Vagina (tissue), 2 donors: ENCODE data around the gene SERPINA9.

Experiments used
- CTCF ChIP-seq, 3 experiments: fragments of 450-650 bp in 2 of 3; fragments of 200-600 bp in 1 of 3; sonication (generic) in 1 of 3; IDR thresholded peaks; one replicate each; pipeline ENCODE4 v1.5.1; 2017 to 2019; ENCODE audit warnings: antibody characterized with exemption in 3 of 3, mild to moderate bottlenecking in 2 of 3, moderate library complexity in 2 of 3
- POLR2A ChIP-seq, 2 donors: fragments of 450-650 bp; IDR thresholded peaks; one replicate each; pipeline ENCODE4 v1.6.1; 2017; ENCODE audit warnings: antibody characterized with exemption in 2 of 2, mild to moderate bottlenecking in 2 of 2, moderate library complexity in 2 of 2
- POLR2AphosphoS5 ChIP-seq, 2 donors: sonication (generic); formaldehyde crosslinking; IDR thresholded peaks; one replicate each; pipeline ENCODE4 v1.9.0; 2017; ENCODE audit warnings: antibody characterized with exemption in 2 of 2, mild to moderate bottlenecking in 2 of 2, low read depth in 1 of 2; ENCODE audit not compliant: insufficient read depth in 1 of 2

GRCh38 chr14:94439453-94440057 is 36.4 kb downstream of the SERPINA9 start:
- TF ChIP-seq CTCF (IDR thresholded peaks at IDR 0.05) (no peak), POLR2A (IDR thresholded peaks at IDR 0.05) (no peak), POLR2AphosphoS5 (IDR thresholded peaks at IDR 0.05; ENCODE audit: insufficient read depth in 1 of 2, low read depth in 1 of 2) (no peak)
